H9 (cell line): ENCODE data around the gene RPL27A. TPM values are rescaled to one million over a fixed set of nuclear protein-coding genes. Genes with fewer than 3 reads are reported as not detected.

Experiments used
- DNase-seq: peaks from one replicate; pipeline ENCODE4 v3.0.0-alpha.2; 2017
- H2AFZ ChIP-seq: one replicate; pipeline ENCODE4 v1.6.1; 2013; ENCODE audit warnings: mild to moderate bottlenecking, low read length, control low read depth, moderate library complexity
- H2AK5ac ChIP-seq: 2 replicates; pipeline ENCODE4 v1.6.1; 2013; ENCODE audit warnings: low read length, control low read depth, mixed read lengths; ENCODE audit not compliant: insufficient read length
- H2BK120ac ChIP-seq: one replicate; pipeline ENCODE4 v1.6.1; 2013; ENCODE audit warnings: low read depth, mild to moderate bottlenecking, low read length, control low read depth, inconsistent platforms; ENCODE audit not compliant: poor library complexity, severe bottlenecking
- H2BK12ac ChIP-seq: 2 replicates; pipeline ENCODE4 v1.6.1; 2013; ENCODE audit warnings: low read length, control low read depth, mixed read lengths, low read depth; ENCODE audit not compliant: insufficient read length
- H2BK15ac ChIP-seq: 2 replicates; pipeline ENCODE4 v1.6.1; 2013; ENCODE audit warnings: low read depth, low read length, control low read depth
- H2BK20ac ChIP-seq: one replicate; pipeline ENCODE4 v1.6.1; 2013; ENCODE audit warnings: low read depth, mild to moderate bottlenecking, low read length, control low read depth, inconsistent platforms; ENCODE audit not compliant: poor library complexity, severe bottlenecking
- H2BK5ac ChIP-seq: 2 replicates; pipeline ENCODE4 v1.6.1; 2013; ENCODE audit warnings: low read length, control low read depth, mixed read lengths; ENCODE audit not compliant: insufficient read length
- H3K14ac ChIP-seq: 2 replicates; pipeline ENCODE4 v1.6.1; 2013; ENCODE audit warnings: low read length, control low read depth; ENCODE audit not compliant: insufficient read depth
- H3K18ac ChIP-seq: 2 replicates; pipeline ENCODE4 v1.6.1; 2013; ENCODE audit warnings: low read depth, mild to moderate bottlenecking, mixed read lengths, low read length, control low read depth; ENCODE audit not compliant: insufficient read length
- H3K23ac ChIP-seq: 2 replicates; pipeline ENCODE4 v1.6.1; 2013; ENCODE audit warnings: low read length, control low read depth, mixed read lengths, low read depth; ENCODE audit not compliant: insufficient read length
- H3K23me2 ChIP-seq: 2 replicates; pipeline ENCODE4 v1.6.1; 2013; ENCODE audit warnings: low read depth, mild to moderate bottlenecking, mixed read lengths, low read length, control low read depth; ENCODE audit not compliant: insufficient read length, poor library complexity, severe bottlenecking
- H3K27ac ChIP-seq: 2 replicates; pipeline ENCODE4 v1.5.1; 2013; ENCODE audit warnings: low read length, control low read depth, mixed read lengths, low read depth; ENCODE audit not compliant: insufficient read length
- H3K27me3 ChIP-seq: 2 replicates; pipeline ENCODE4 v1.6.1; 2013; ENCODE audit warnings: low read length, control low read depth, inconsistent platforms; ENCODE audit not compliant: insufficient read depth
- H3K4ac ChIP-seq: 2 replicates; pipeline ENCODE4 v1.6.1; 2013; ENCODE audit warnings: low read depth, mild to moderate bottlenecking, control low read depth, inconsistent platforms, low read length, moderate library complexity
- H3K4me1 ChIP-seq: 2 replicates; pipeline ENCODE4 v1.6.1; 2013; ENCODE audit warnings: low read length, control low read depth, inconsistent platforms; ENCODE audit not compliant: insufficient read depth
- H3K4me2 ChIP-seq: 2 replicates; pipeline ENCODE4 v1.6.1; 2013; ENCODE audit warnings: low read length, control low read depth, mixed read lengths; ENCODE audit not compliant: insufficient read length, insufficient read depth
- H3K56ac ChIP-seq: 2 replicates; pipeline ENCODE4 v1.6.1; 2013; ENCODE audit warnings: low read depth, mild to moderate bottlenecking, mixed read lengths, low read length, control low read depth; ENCODE audit not compliant: insufficient read length
- H3K79me1 ChIP-seq: 2 replicates; pipeline ENCODE4 v1.6.1; 2013; ENCODE audit warnings: low read depth, mild to moderate bottlenecking, moderate library complexity, low read length, control low read depth, inconsistent platforms; ENCODE audit not compliant: insufficient read depth, poor library complexity, severe bottlenecking
- H3K79me2 ChIP-seq: 2 replicates; pipeline ENCODE4 v1.6.1; 2013; ENCODE audit warnings: low read length, control low read depth, inconsistent platforms; ENCODE audit not compliant: insufficient read depth
- H3K9ac ChIP-seq: 2 replicates; pipeline ENCODE4 v1.6.1; 2013; ENCODE audit warnings: low read length, control low read depth, mixed read lengths; ENCODE audit not compliant: insufficient read length; ENCODE audit errors: extremely low read depth
- H3K9me3 ChIP-seq: one replicate; pipeline ENCODE4 v1.6.1; 2013; ENCODE audit warnings: low read depth, low read length, inconsistent platforms; ENCODE audit not compliant: control insufficient read depth
- H3T11ph ChIP-seq: one replicate; pipeline ENCODE4 v1.6.1; 2013; ENCODE audit warnings: mild to moderate bottlenecking, low read length, control low read depth, inconsistent platforms
- H4K20me1 ChIP-seq: one replicate; pipeline ENCODE4 v1.6.1; 2013; ENCODE audit not compliant: control insufficient read depth, insufficient read length, insufficient read depth
- H4K5ac ChIP-seq: 2 replicates; pipeline ENCODE4 v1.6.1; 2013; ENCODE audit warnings: low read depth, mild to moderate bottlenecking, mixed read lengths, low read length, control low read depth; ENCODE audit not compliant: insufficient read length
- H4K8ac ChIP-seq: replicated peaks from 2 replicates; pipeline ENCODE4 v1.6.1; 2013; ENCODE audit warnings: low read length, control low read depth, mixed read lengths, low read depth; ENCODE audit not compliant: insufficient read length
- H4K91ac ChIP-seq: 2 replicates; pipeline ENCODE4 v1.6.1; 2013; ENCODE audit warnings: low read depth, mild to moderate bottlenecking, moderate library complexity, mixed read lengths, low read length, control low read depth; ENCODE audit not compliant: insufficient read length
- H3K27ac Mint-ChIP-seq, 3 experiments: 2 replicates in 2 of 3; 3 replicates in 1 of 3; pipeline ENCODE4 v1.8.0; 2020 to 2021; ENCODE audit warnings: mixed read lengths in 3 of 3, mild to moderate bottlenecking in 1 of 3, moderate library complexity in 1 of 3
- H3K27me3 Mint-ChIP-seq: 2 replicates; pipeline ENCODE4 v1.8.0; 2021; ENCODE audit warnings: low read depth, mild to moderate bottlenecking, moderate library complexity, mixed read lengths
- H3K36me3 Mint-ChIP-seq, 3 experiments: 2 replicates in 2 of 3; 3 replicates in 1 of 3; pipeline ENCODE4 v1.8.0; 2020 to 2021; ENCODE audit warnings: low read depth in 3 of 3, mixed read lengths in 3 of 3; ENCODE audit not compliant: insufficient read depth in 1 of 3
- H3K4me1 Mint-ChIP-seq, 2 experiments: 2 replicates each; pipeline ENCODE4 v1.8.0; 2020; ENCODE audit warnings: mixed read lengths in 2 of 2
- H3K4me3 Mint-ChIP-seq, 2 experiments: 2 replicates in 1 of 2; 3 replicates in 1 of 2; pipeline ENCODE4 v1.8.0; 2020 to 2021; ENCODE audit warnings: mild to moderate bottlenecking in 2 of 2, mixed read lengths in 2 of 2, moderate library complexity in 1 of 2
- H3K9me3 Mint-ChIP-seq, 2 experiments: 2 replicates in 1 of 2; 3 replicates in 1 of 2; pipeline ENCODE4 v1.8.0; 2020; ENCODE audit warnings: mild to moderate bottlenecking in 2 of 2, mixed read lengths in 2 of 2, moderate library complexity in 1 of 2
- WGBS: extraction: QIAGEN DNeasy Blood & Tissue Kit; methylation state at CpG from one replicate; pipeline ENCODE4 v1.1.7; 2013; ENCODE audit warnings: missing lambda C conversion rate, low lambda C conversion rate, mixed read lengths; ENCODE audit not compliant: insufficient read length; ENCODE audit errors: extremely low coverage; 5-methylcytosine and 5-hydroxymethylcytosine counted together
- total RNA-seq: library from RNA; stranded (reverse); gene quantifications from 2 replicates; pipeline ENCODE4 v1.2.1, GENCODE V29; 2021
- TF ChIP-seq, protein P1 (sequence below): fragments of 200-600 bp; sonication (generic); conservative IDR thresholded peaks from 3 replicates; pipeline ENCODE4 v1.8.0; 2021; ENCODE audit warnings: antibody characterized with exemption, mild to moderate bottlenecking

RPL27A gene
- total RNA-seq, 1 experiment from 2014 or later: 1,152 TPM

- no peak overlapping the region for H4K5ac ChIP-seq
- no peak overlapping the region for H3T11ph ChIP-seq
- H3K9me3 Mint-ChIP-seq: no peaks in the 10 kb centered on the region
- peaks cover 4 to 6% of the 10 kb centered on the region in 2 experiments; a peak in 1 of 4 replicates for H3K4me1 Mint-ChIP-seq
- no peak overlapping the region for H3K9ac ChIP-seq
- no peaks in the 10 kb centered on the region; the same call in 1 of the 2 replicates for H3K27me3 Mint-ChIP-seq
- H3K56ac ChIP-seq: no peak overlapping the region
- H3K23me2 ChIP-seq: peaks cover 2% of the 10 kb centered on the region
- no peak overlapping the region for H2BK20ac ChIP-seq
- no peak overlapping the region for H2BK5ac ChIP-seq
- no peak overlapping the region for H3K23ac ChIP-seq
- no peak overlapping the region for H3K18ac ChIP-seq
- H2AK5ac ChIP-seq: no peak overlapping the region
- H4K91ac ChIP-seq: no peak overlapping the region
- H4K20me1 ChIP-seq: no peaks in the 10 kb centered on the region
- H3K27me3 ChIP-seq: no peaks in the 10 kb centered on the region
- H2BK15ac ChIP-seq: no peak overlapping the region
- H3K4me2 ChIP-seq: no peak overlapping the region
- peak; percentile 57 for DNase-seq
- no peak overlapping the region for H3K4ac ChIP-seq
- no peak overlapping the region for H2BK12ac ChIP-seq
- no peaks in the 10 kb centered on the region for H3K79me1 ChIP-seq
- H3K4me3 Mint-ChIP-seq: no peak overlapping the region
- TF ChIP-seq, protein P1, sequence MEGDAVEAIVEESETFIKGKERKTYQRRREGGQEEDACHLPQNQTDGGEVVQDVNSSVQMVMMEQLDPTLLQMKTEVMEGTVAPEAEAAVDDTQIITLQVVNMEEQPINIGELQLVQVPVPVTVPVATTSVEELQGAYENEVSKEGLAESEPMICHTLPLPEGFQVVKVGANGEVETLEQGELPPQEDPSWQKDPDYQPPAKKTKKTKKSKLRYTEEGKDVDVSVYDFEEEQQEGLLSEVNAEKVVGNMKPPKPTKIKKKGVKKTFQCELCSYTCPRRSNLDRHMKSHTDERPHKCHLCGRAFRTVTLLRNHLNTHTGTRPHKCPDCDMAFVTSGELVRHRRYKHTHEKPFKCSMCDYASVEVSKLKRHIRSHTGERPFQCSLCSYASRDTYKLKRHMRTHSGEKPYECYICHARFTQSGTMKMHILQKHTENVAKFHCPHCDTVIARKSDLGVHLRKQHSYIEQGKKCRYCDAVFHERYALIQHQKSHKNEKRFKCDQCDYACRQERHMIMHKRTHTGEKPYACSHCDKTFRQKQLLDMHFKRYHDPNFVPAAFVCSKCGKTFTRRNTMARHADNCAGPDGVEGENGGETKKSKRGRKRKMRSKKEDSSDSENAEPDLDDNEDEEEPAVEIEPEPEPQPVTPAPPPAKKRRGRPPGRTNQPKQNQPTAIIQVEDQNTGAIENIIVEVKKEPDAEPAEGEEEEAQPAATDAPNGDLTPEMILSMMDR: peak; percentile 42
- no peak overlapping the region for H3K27ac ChIP-seq
- H4K8ac ChIP-seq: no peak overlapping the region
- H2AFZ ChIP-seq: no peak overlapping the region
- no peaks in the 10 kb centered on the region; the same call in 1 of the 2 replicates for H3K4me1 ChIP-seq
- H3K14ac ChIP-seq: no peak overlapping the region
- H3K36me3 Mint-ChIP-seq: peaks cover 3 to 6% (median 4%) of the 10 kb centered on the region in 3 experiments; a peak in 3 of 7 replicates
- H3K9me3 ChIP-seq: no peaks in the 10 kb centered on the region
- no peak overlapping the region for H2BK120ac ChIP-seq
- WGBS: no CpG with 5 or more reads among the region's 38 CpGs
- H3K79me2 ChIP-seq: no peaks in the 10 kb centered on the region
- peak overlapping the region in 1 of 3 experiments; percentile 55; a peak in 1 of 7 replicates for H3K27ac Mint-ChIP-seq
These were observed 47.5 kb downstream of the RPL27A start for GRCh38 chr11:8729837-8730696.
